ENCODE measurements around the gene ALLC. TPM values are rescaled to one million over a fixed set of nuclear protein-coding genes. Genes with fewer than 3 reads are reported as not detected.

Gene ALLC
- total and polyA plus RNA-seq, 5 donors = 0.23 to 0.57 (median 0.32) TPM; not detected in 1

- ATAC-seq (no peak), DNase-seq (no peak)
- intact Hi-C loops (cut with DNase I) = no loop called here
- no peak overlapping the region for H3K27ac ChIP-seq (ENCODE audit: low read length)
- H3K9me3 ChIP-seq (ENCODE audit: control insufficient read depth, low read length) = no peaks in the 10 kb centered on the region
- H3K4me3 ChIP-seq (ENCODE audit: low read length) = no peak overlapping the region
- WGBS = 83% methylated on average over 8 of the region's 8 CpGs
- no peaks in the 10 kb centered on the region for H3K27me3 ChIP-seq (ENCODE audit: control insufficient read depth, insufficient read depth)
- H3K4me1 ChIP-seq (ENCODE audit: control insufficient read depth, insufficient read depth, low read length) = no peaks in the 10 kb centered on the region
These were observed 11.7 kb downstream of the ALLC start for GRCh38 chr2:3669656-3670055.

- ATAC-seq (no peak), DNase-seq (peak in 2 of 3 donors; percentile 29 to 46)
- no peaks in the 10 kb centered on the region for H3K9me3 ChIP-seq (ENCODE audit: control insufficient read depth, low read length)
- intact Hi-C loops (cut with DNase I) = no loop called here
- H3K27me3 ChIP-seq (ENCODE audit: control insufficient read depth, insufficient read depth) = no peaks in the 10 kb centered on the region
- WGBS = 90% methylated on average over 15 of the region's 15 CpGs
- no peak overlapping the region for H3K4me3 ChIP-seq (ENCODE audit: low read length)
- H3K4me1 ChIP-seq (ENCODE audit: control insufficient read depth, insufficient read depth, low read length) = no peaks in the 10 kb centered on the region
- H3K27ac ChIP-seq (ENCODE audit: low read length) = no peak overlapping the region
These were observed 12.4 kb downstream of the ALLC start for GRCh38 chr2:3670376-3670775.

GRCh38 chr2:3670941-3671340 is 12.9 kb downstream of the ALLC start:
- DNase-seq (peak in 1 of 3 donors; percentile 19), ATAC-seq (no peak)
- Histone ChIP-seq H3K27me3 (ENCODE audit: control insufficient read depth, insufficient read depth) (no peaks in the 10 kb centered on the region), H3K4me3 (ENCODE audit: low read length) (no peak overlapping the region), H3K4me1 (ENCODE audit: control insufficient read depth, insufficient read depth, low read length) (no peaks in the 10 kb centered on the region), H3K27ac (ENCODE audit: low read length) (no peak overlapping the region), H3K9me3 (ENCODE audit: control insufficient read depth, low read length) (no peaks in the 10 kb centered on the region)
- intact Hi-C loops (cut with DNase I) = no loop called here
- WGBS = 81% methylated on average over 11 of the region's 11 CpGs

- H3K27ac ChIP-seq (ENCODE audit: low read length) = no peak overlapping the region
- peak in 1 of 3 donors; percentile 62 for DNase-seq
- intact Hi-C loops (cut with DNase I) = no loop called here
- H3K9me3 ChIP-seq (ENCODE audit: control insufficient read depth, low read length) = no peaks in the 10 kb centered on the region
- 80% methylated on average over 9 of the region's 9 CpGs for WGBS
- no peak overlapping the region for H3K4me3 ChIP-seq (ENCODE audit: low read length)
- H3K27me3 ChIP-seq (ENCODE audit: control insufficient read depth, insufficient read depth) = no peaks in the 10 kb centered on the region
- no peaks in the 10 kb centered on the region for H3K4me1 ChIP-seq (ENCODE audit: control insufficient read depth, insufficient read depth, low read length)
- no peak for ATAC-seq
These were observed 15.1 kb downstream of the ALLC start for GRCh38 chr2:3672861-3673678.

- intact Hi-C loops (cut with DNase I) = no loop called here
- H3K4me1 ChIP-seq (ENCODE audit: control insufficient read depth, insufficient read depth, low read length) = no peaks in the 10 kb centered on the region
- H3K4me3 ChIP-seq (ENCODE audit: low read length) = no peak overlapping the region
- DNase-seq (no peak), ATAC-seq (no peak)
- H3K9me3 ChIP-seq (ENCODE audit: control insufficient read depth, low read length) = no peaks in the 10 kb centered on the region
- 89% methylated on average over 9 of the region's 9 CpGs for WGBS
- no peak overlapping the region for H3K27ac ChIP-seq (ENCODE audit: low read length)
- no peaks in the 10 kb centered on the region for H3K27me3 ChIP-seq (ENCODE audit: control insufficient read depth, insufficient read depth)
These were observed 16.3 kb downstream of the ALLC start for GRCh38 chr2:3674066-3674845.

- intact Hi-C loops (cut with DNase I) = no loop called here
- Histone ChIP-seq H3K4me1 (ENCODE audit: control insufficient read depth, insufficient read depth, low read length) (no peaks in the 10 kb centered on the region), H3K27ac (ENCODE audit: low read length) (no peak overlapping the region), H3K27me3 (ENCODE audit: control insufficient read depth, insufficient read depth) (no peaks in the 10 kb centered on the region), H3K4me3 (ENCODE audit: low read length) (no peak overlapping the region), H3K9me3 (ENCODE audit: control insufficient read depth, low read length) (no peaks in the 10 kb centered on the region)
- 89% methylated on average over 4 of the region's 4 CpGs for WGBS
- DNase-seq = no peak
- no peak for ATAC-seq
These were observed 17.7 kb downstream of the ALLC start for GRCh38 chr2:3675687-3676086.

GRCh38 chr2:3677436-3677835 is 19.4 kb downstream of the ALLC start:
- DNase-seq (no peak), ATAC-seq (no peak)
- Histone ChIP-seq H3K4me1 (ENCODE audit: control insufficient read depth, insufficient read depth, low read length) (no peaks in the 10 kb centered on the region), H3K27me3 (ENCODE audit: control insufficient read depth, insufficient read depth) (no peaks in the 10 kb centered on the region), H3K27ac (ENCODE audit: low read length) (no peak overlapping the region), H3K4me3 (ENCODE audit: low read length) (no peak overlapping the region), H3K9me3 (ENCODE audit: control insufficient read depth, low read length) (no peaks in the 10 kb centered on the region)
- intact Hi-C loops (cut with DNase I) = no loop called here
- 83% methylated on average over 9 of the region's 9 CpGs for WGBS

- no peak for DNase-seq
- WGBS = 74% methylated on average over 9 of the region's 9 CpGs
- intact Hi-C loops (cut with DNase I) = no loop called here
These were observed 20.2 kb downstream of the ALLC start for GRCh38 chr2:3678212-3678611.

GRCh38 chr2:3679180-3679579 is 21.2 kb downstream of the ALLC start:
- no peaks in the 10 kb centered on the region for H3K4me1 ChIP-seq (ENCODE audit: control insufficient read depth, insufficient read depth, low read length)
- ATAC-seq = no peak
- intact Hi-C loops (cut with DNase I) = no loop called here
- no peak overlapping the region for H3K27ac ChIP-seq (ENCODE audit: low read length)
- DNase-seq = no peak
- WGBS = 94% methylated on average over 2 of the region's 2 CpGs
- no peak overlapping the region for H3K4me3 ChIP-seq (ENCODE audit: low read length)
- no peaks in the 10 kb centered on the region for H3K9me3 ChIP-seq (ENCODE audit: control insufficient read depth, low read length)
- H3K27me3 ChIP-seq (ENCODE audit: control insufficient read depth, insufficient read depth) = no peaks in the 10 kb centered on the region

More at GRCh38 chr2:3678212-3678611, 20.2 kb downstream of the ALLC start:
- H3K4me1 ChIP-seq (ENCODE audit: control insufficient read depth, insufficient read depth, low read length) = no peaks in the 10 kb centered on the region
- H3K27me3 ChIP-seq (ENCODE audit: control insufficient read depth, insufficient read depth) = no peaks in the 10 kb centered on the region
- no peak overlapping the region for H3K27ac ChIP-seq (ENCODE audit: low read length)
- H3K4me3 ChIP-seq (ENCODE audit: low read length) = no peak overlapping the region
- H3K9me3 ChIP-seq (ENCODE audit: control insufficient read depth, low read length) = no peaks in the 10 kb centered on the region
- no peak for ATAC-seq

GRCh38 chr2:3679616-3680393 is 21.8 kb downstream of the ALLC start:
- intact Hi-C loops (cut with DNase I) = no loop called here
- Histone ChIP-seq H3K9me3 (ENCODE audit: control insufficient read depth, low read length) (no peaks in the 10 kb centered on the region), H3K27ac (ENCODE audit: low read length) (no peak overlapping the region), H3K4me1 (ENCODE audit: control insufficient read depth, insufficient read depth, low read length) (no peaks in the 10 kb centered on the region), H3K4me3 (ENCODE audit: low read length) (no peak overlapping the region), H3K27me3 (ENCODE audit: control insufficient read depth, insufficient read depth) (no peaks in the 10 kb centered on the region)
- 85% methylated on average over 23 of the region's 23 CpGs for WGBS
- ATAC-seq = no peak
- DNase-seq = no peak

Measured in right cardiac atrium (tissue), 5 donors.